Neuron (in vitro differentiated cells): ENCODE results near the gene NR0B2.
A peak's percentile ranks its signal among the peaks of the same experiment; 100 is the strongest.
"Not testable (repeated sequence)": the region's sequence is repeated elsewhere in the genome, so short reads cannot be mapped to it uniquely, and the experiment has no call there.

Source experiments
- H2AFZ ChIP-seq: one replicate; pipeline ENCODE4 v1.6.1; 2013; ENCODE audit warnings: low read depth, mild to moderate bottlenecking, inconsistent platforms, low read length, moderate library complexity
- H3K27me3 ChIP-seq: one replicate; pipeline ENCODE4 v1.6.1; 2013; ENCODE audit warnings: low read length; ENCODE audit not compliant: insufficient read depth
- H3K36me3 ChIP-seq: one replicate; pipeline ENCODE4 v1.6.1; 2013; ENCODE audit warnings: low read length; ENCODE audit not compliant: insufficient read depth
- H3K4me1 ChIP-seq: one replicate; pipeline ENCODE4 v1.6.1; 2013; ENCODE audit warnings: low read length; ENCODE audit not compliant: insufficient read depth
- H3K4me3 ChIP-seq: 2 replicates; pipeline ENCODE4 v1.5.1; 2013; ENCODE audit warnings: mild to moderate bottlenecking, low read length, moderate library complexity
- H3K9me3 ChIP-seq: one replicate; pipeline ENCODE4 v1.6.1; 2013; ENCODE audit warnings: low read length

The NR0B2 gene

DNA sequence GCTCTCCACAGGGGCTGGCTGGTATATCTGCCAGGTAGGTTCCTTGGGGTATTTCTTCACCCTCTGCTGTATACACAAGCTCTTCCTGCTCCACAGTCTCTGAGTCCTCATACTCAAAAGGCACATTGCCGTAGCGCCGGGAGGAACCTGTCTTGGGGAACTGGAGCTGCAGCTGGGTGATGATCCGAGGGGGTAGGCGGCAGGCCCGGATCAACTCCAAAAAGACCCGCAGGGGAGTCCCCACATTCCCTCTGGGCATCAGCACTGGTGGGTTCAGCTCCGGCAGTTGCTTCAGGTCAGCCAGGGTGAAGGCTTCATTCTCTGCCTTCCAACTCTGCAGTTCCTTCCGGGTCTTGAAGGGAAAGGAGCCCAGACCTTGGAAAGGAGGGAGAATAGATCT lies 16.4 kb downstream of the NR0B2 start:
- Histone ChIP-seq H3K4me3 (no peak overlapping the region), H3K9me3 (no peaks in the 10 kb centered on the region), H3K4me1 (peaks cover 14% of the 10 kb centered on the region), H2AFZ (no peak overlapping the region), H3K36me3 (peaks cover 34% of the 10 kb centered on the region), H3K27me3 (no peaks in the 10 kb centered on the region)

GRCh38 chr1:26894263-26894662 lies 19.5 kb downstream of the NR0B2 start:
- H3K27me3 ChIP-seq: no peaks in the 10 kb centered on the region
- H3K9me3 ChIP-seq: no peaks in the 10 kb centered on the region
- peaks cover 38% of the 10 kb centered on the region for H3K36me3 ChIP-seq
- H3K4me3 ChIP-seq: no peak overlapping the region
- peaks cover 14% of the 10 kb centered on the region for H3K4me1 ChIP-seq
- H2AFZ ChIP-seq: no peak overlapping the region

DNA sequence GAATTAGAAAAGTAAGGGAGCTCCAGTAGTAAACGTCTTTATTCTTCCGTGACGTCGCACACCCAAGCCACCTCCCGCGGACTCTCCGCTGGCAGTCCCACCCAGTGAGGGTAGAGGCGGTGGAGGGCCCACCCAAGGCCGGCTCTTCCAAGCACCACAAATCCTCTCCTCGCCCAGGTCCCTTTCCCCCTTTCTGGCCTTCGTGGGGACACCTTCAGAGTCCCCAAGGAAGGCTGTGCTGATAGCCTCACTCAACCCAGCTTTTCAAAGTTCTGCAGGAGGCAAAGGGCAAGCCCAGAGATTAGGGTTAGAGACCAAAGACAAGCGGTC lies 23.3 kb downstream of the NR0B2 start:
- Histone ChIP-seq H3K36me3 (peaks cover 50% of the 10 kb centered on the region), H3K4me3 (peak overlapping the region; percentile 83), H3K4me1 (peaks cover 15% of the 10 kb centered on the region), H2AFZ (peak overlapping the region; percentile 63), H3K9me3 (no peaks in the 10 kb centered on the region), H3K27me3 (no peaks in the 10 kb centered on the region)

DNA sequence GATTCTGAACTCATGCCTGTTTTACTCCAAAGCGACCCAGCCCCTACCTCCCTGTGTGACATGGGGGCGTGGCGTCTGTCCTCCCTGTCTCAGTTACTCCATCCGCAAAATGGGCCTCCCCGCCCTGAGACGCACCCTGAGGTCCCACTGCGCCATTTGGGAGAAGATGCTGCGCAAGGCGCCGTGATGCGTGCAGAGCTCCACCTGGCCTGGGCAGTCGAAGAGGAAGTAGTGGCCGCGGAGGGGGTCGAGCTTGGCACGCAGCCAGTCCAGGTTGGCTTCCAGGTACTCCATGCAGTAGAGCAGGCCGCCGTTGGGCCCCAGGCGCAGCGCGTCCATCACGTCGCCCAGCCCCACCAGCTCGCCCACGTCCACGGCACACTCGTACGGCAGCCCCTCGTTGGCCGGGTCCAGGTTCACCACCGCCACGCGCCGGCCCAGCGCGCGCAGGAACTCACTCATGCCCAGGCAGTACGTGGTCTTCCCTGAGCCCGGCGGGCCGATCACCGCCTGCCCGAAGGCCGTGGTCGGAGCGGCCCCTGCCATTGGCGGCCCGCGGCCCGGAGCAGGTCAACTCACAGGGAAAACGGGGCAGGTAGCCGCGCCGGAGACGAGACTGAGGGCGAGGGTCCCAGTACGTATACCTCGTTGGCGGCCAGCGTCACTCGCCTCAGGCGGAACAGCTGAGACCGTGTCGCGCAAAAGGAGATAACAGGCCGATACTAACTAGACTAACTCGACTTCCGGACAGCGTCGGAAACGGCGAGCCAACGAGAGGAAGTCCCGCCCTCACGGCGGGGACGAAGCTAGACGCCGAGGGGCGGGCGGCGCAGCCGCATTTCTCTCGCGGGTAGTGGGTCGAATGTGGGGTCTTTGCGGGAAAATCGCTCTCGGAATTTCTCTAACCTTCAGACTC lies 24.0 kb downstream of the NR0B2 start, which contains the start of gene GPN2:
Gene GPN2 (minus strand): TSS at position 733 of the 916 bp plus-strand sequence. CDS start 187 bp downstream, at position 546.
- Histone ChIP-seq H3K36me3 (peaks cover 49% of the 10 kb centered on the region), H3K27me3 (no peaks in the 10 kb centered on the region), H3K4me3 (peak within 1 kb of the TSS; percentile 83), H3K4me1 (peaks cover 15% of the 10 kb centered on the region), H3K9me3 (no peaks in the 10 kb centered on the region), H2AFZ (peak within 1 kb of the TSS; percentile 63)

DNA sequence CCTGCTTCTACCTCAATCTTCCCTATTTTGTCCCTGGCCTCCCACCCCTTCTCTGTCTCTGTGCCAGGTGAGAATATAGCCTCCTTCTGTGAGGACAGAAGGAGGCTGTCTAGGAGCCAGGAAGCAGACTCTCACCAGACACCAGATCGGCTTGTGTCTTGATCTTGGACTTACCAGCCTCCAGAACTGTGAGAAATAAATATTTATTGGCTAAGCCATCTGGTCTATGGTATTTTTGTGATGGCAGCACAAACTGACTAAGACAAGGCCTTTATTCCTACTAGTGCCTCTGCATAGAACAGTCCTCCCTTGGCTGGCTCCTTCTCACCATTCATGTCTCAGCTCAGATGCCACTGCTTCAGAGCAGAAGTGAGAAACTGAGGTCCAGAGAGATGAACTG lies 25.5 kb downstream of the NR0B2 start:
- Histone ChIP-seq H3K9me3 (no peaks in the 10 kb centered on the region), H3K36me3 (peaks cover 53% of the 10 kb centered on the region), H3K4me3 (no peak overlapping the region), H3K4me1 (peaks cover 15% of the 10 kb centered on the region), H2AFZ (no peak overlapping the region), H3K27me3 (no peaks in the 10 kb centered on the region)

DNA sequence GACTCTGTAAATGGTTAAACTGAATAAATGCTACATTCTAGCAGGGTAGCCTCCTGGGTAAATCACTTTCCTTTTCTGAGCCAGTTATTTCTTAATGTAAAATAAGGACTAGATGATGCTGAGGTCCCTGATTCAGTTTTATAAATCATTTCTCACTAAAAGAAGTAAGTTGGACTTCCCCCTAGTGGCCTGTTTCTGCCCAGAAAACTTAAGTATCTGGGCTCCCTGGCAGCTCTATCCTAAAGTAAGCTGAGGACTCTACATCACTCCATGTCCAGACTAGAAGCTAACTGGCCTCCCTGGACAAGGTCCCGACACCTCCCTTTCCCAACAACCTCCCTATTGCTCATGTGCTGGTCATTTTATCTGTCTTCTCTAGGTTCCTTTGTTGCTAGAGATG lies 26.6 kb downstream of the NR0B2 start:
- H3K27me3 ChIP-seq: no peaks in the 10 kb centered on the region
- H2AFZ ChIP-seq: no peak overlapping the region
- H3K4me1 ChIP-seq: peaks cover 15% of the 10 kb centered on the region
- no peak overlapping the region for H3K4me3 ChIP-seq
- no peaks in the 10 kb centered on the region for H3K9me3 ChIP-seq
- peaks cover 53% of the 10 kb centered on the region for H3K36me3 ChIP-seq

- no peak overlapping the region for H3K4me3 ChIP-seq
- H3K9me3 ChIP-seq: no peaks in the 10 kb centered on the region
- H3K27me3 ChIP-seq: no peaks in the 10 kb centered on the region
- no peak overlapping the region for H2AFZ ChIP-seq
- no peaks in the 10 kb centered on the region for H3K4me1 ChIP-seq
- peaks cover 62% of the 10 kb centered on the region for H3K36me3 ChIP-seq
Measured at GRCh38 chr1:26882696-26883463, 30.9 kb downstream of the NR0B2 start.

GRCh38 chr1:26881611-26882010 lies 32.2 kb downstream of the NR0B2 start:
- H2AFZ ChIP-seq, H3K9me3 ChIP-seq, H3K4me1 ChIP-seq, H3K27me3 ChIP-seq, H3K4me3 ChIP-seq: not testable (repeated sequence)
- H3K36me3 ChIP-seq: peaks cover 64% of the 10 kb centered on the region

- Histone ChIP-seq H3K4me1 (no peaks in the 10 kb centered on the region), H2AFZ (no peak overlapping the region), H3K9me3 (no peaks in the 10 kb centered on the region), H3K27me3 (no peaks in the 10 kb centered on the region), H3K36me3 (peaks cover 53% of the 10 kb centered on the region), H3K4me3 (no peak overlapping the region)
Measured at GRCh38 chr1:26879793-26880192, 34.0 kb downstream of the NR0B2 start.

GRCh38 chr1:26877326-26877725 lies 36.4 kb downstream of the NR0B2 start:
- no peaks in the 10 kb centered on the region for H3K9me3 ChIP-seq
- H2AFZ ChIP-seq: no peak overlapping the region
- no peaks in the 10 kb centered on the region for H3K27me3 ChIP-seq
- H3K4me3 ChIP-seq: no peak overlapping the region
- H3K36me3 ChIP-seq: peaks cover 30% of the 10 kb centered on the region
- no peaks in the 10 kb centered on the region for H3K4me1 ChIP-seq

- Histone ChIP-seq H3K4me3 (no peak overlapping the region), H3K27me3 (no peaks in the 10 kb centered on the region), H3K4me1 (no peaks in the 10 kb centered on the region), H3K9me3 (no peaks in the 10 kb centered on the region), H2AFZ (no peak overlapping the region), H3K36me3 (peaks cover 15% of the 10 kb centered on the region)
Measured at GRCh38 chr1:26874896-26875295, 38.9 kb downstream of the NR0B2 start.

GRCh38 chr1:26873097-26873496 lies 40.7 kb downstream of the NR0B2 start:
- not testable (repeated sequence) for H3K4me1 ChIP-seq, H2AFZ ChIP-seq, H3K4me3 ChIP-seq, H3K36me3 ChIP-seq, H3K27me3 ChIP-seq, H3K9me3 ChIP-seq
